Muscle layer of colon (tissue), 2 donors: ENCODE measurements around the gene ADAMTS19.
A peak's percentile ranks its signal among the peaks of the same experiment; 100 is the strongest.
"Not testable (repeated sequence)": the region's sequence is repeated elsewhere in the genome, so short reads cannot be mapped to it uniquely, and the experiment has no call there.

Source experiments
- H3K27ac ChIP-seq: one replicate; pipeline ENCODE4 v1.7.0; 2013; ENCODE audit warnings: low read depth, mild to moderate bottlenecking, low read length, moderate library complexity
- H3K27me3 ChIP-seq, 2 donors: one replicate each; pipeline ENCODE4 v1.7.0; 2013; ENCODE audit warnings: low read length in 2 of 2, mild to moderate bottlenecking in 2 of 2; ENCODE audit not compliant: insufficient read depth in 2 of 2, control insufficient read depth in 1 of 2
- H3K36me3 ChIP-seq: one replicate; pipeline ENCODE4 v1.7.0; 2013; ENCODE audit warnings: mild to moderate bottlenecking, low read length; ENCODE audit not compliant: insufficient read depth
- H3K4me1 ChIP-seq: one replicate; pipeline ENCODE4 v1.7.0; 2013; ENCODE audit warnings: mild to moderate bottlenecking, low read length; ENCODE audit not compliant: insufficient read depth
- H3K4me3 ChIP-seq, 2 donors: one replicate each; pipeline ENCODE4 v1.7.0; 2013; ENCODE audit warnings: low read length in 2 of 2, low read depth in 1 of 2, mild to moderate bottlenecking in 1 of 2, moderate library complexity in 1 of 2
- H3K9ac ChIP-seq: one replicate; pipeline ENCODE4 v1.7.0; 2013; ENCODE audit warnings: low read length
- H3K9me3 ChIP-seq: one replicate; pipeline ENCODE4 v1.7.0; 2013; ENCODE audit warnings: mild to moderate bottlenecking, low read length
- donor health status: abdominal sarcoma.
- donor health status: Adenocarcinoma of cecum.

The ADAMTS19 gene

DNA sequence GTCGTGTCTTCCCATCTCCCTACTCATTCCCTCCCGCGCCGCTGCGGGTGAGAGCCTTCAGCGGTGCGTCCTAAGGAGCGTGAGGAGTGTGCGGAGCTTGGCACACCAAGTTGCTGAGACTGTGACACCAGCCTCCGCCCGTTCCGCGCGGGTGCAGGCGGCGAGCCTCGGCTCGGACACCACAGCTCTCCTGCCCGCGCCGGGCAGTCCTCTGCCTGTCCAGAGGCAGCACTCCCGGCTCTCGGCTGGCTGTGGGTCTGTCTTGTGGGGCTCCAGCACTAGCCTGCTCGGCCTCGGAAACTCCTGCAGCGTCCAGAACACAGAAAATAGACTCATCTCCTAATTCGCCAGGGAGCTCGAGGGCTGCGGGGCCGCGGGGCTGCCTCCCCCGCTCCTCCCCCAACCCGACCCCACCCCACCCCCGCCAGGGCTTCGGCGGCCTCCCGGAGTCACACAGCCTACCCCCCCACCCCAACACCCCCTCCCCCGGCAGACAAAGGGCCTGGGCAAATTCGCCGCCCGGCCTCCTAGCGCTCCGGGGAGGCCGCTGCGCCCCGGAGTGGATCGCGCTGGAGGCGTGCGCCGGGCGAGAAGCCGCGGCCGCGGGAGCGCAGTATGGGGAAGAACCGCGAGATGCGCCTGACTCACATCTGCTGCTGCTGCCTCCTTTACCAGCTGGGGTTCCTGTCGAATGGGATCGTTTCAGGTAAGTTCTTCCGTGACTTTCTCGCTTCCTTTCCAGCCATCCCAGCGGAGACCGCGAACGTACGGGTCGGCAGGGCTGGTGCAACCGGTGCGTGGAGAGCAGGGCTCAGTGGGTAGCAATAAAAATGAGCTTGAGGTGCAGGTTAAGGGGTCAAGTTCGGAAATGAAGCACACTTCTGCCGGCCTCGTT is at the start of gene ADAMTS19:
Gene ADAMTS19, plus strand, starts transcription at position 522 of the 895 bp plus-strand sequence. Its CDS starts 94 bp downstream, at position 616.
- no peaks in the 10 kb centered on the region for H3K36me3 ChIP-seq
- no peak within 1 kb of the TSS for H3K27ac ChIP-seq
- H3K9me3 ChIP-seq, result no peaks in the 10 kb centered on the region
- no peaks in the 10 kb centered on the region for H3K4me1 ChIP-seq
- H3K27me3 ChIP-seq, result peaks cover 8 to 19% of the 10 kb centered on the region in 2 donors
- peak within 1 kb of the TSS; percentile 49 to 67 for H3K4me3 ChIP-seq
- no peak within 1 kb of the TSS for H3K9ac ChIP-seq

DNA sequence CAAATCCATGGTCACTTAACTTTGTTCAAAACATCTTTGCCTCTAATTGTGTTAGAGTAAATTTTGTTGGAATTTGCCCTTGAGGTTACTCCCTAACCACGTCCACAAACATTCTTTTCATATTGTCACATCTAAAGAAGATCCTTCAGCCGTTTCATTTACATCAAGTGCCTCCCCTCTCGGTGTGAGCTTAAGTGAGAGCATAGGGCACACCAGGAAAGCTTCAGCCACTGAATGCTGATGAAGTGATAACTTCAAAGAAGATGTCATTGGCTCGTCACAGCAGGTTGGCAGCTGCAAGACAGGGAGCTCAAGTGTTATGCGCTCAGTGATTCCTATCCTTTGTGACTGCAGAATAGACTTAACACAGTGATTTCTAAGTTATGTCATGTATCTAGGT is 49.6 kb upstream of the ADAMTS19 start:
- Histone ChIP-seq H3K27me3 (no peaks in the 10 kb centered on the region), H3K4me3 (no peak overlapping the region), H3K9me3 (no peaks in the 10 kb centered on the region), H3K9ac (no peak overlapping the region), H3K36me3 (no peaks in the 10 kb centered on the region), H3K27ac (no peak overlapping the region), H3K4me1 (no peaks in the 10 kb centered on the region)

DNA sequence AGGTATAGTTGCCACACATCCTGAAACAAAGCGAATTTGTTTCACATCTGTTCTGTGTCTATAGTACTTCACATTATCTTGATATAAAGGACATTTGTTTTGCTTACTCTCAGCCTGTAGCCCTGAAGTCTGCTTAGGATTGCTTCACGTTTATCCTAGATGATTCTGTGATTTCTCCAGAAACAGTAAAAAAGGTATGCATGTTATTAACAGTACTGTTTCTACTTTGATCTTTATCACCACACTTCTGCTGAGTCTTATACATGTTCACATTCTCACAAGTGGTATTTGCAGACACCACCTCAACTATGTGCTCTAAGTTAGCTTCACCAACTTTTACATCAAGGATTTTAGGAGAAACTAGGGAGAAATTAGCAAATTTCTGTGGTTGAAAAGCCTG is 47.4 kb upstream of the ADAMTS19 start:
- H3K9ac ChIP-seq, result no peak overlapping the region
- no peaks in the 10 kb centered on the region for H3K36me3 ChIP-seq
- H3K4me1 ChIP-seq, result no peaks in the 10 kb centered on the region
- no peak overlapping the region for H3K4me3 ChIP-seq
- H3K27me3 ChIP-seq, result no peaks in the 10 kb centered on the region
- no peaks in the 10 kb centered on the region for H3K9me3 ChIP-seq
- no peak overlapping the region for H3K27ac ChIP-seq

DNA sequence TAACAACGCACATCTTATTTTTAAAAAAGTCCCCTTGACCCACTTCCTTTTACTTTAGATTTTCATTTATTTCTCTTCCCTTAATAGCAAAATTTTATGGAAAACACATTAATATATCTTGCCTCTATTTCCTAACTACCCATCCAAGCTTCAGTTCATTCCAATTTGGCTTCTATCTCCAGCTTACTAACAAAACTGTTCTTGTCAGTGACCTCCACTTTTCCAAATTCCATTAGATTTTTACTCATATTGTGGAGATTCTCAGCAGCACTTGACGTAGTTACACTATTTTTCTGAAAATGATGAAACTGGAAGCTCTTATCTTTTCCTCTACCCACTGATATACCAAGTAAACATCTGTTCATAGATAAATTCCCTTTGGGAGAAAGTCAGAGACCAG is 46.5 kb upstream of the ADAMTS19 start:
- no peak overlapping the region for H3K27ac ChIP-seq
- H3K36me3 ChIP-seq, result no peaks in the 10 kb centered on the region
- H3K27me3 ChIP-seq, result no peaks in the 10 kb centered on the region
- no peak overlapping the region for H3K9ac ChIP-seq
- H3K9me3 ChIP-seq, result no peaks in the 10 kb centered on the region
- no peak overlapping the region for H3K4me3 ChIP-seq
- H3K4me1 ChIP-seq, result no peaks in the 10 kb centered on the region

DNA sequence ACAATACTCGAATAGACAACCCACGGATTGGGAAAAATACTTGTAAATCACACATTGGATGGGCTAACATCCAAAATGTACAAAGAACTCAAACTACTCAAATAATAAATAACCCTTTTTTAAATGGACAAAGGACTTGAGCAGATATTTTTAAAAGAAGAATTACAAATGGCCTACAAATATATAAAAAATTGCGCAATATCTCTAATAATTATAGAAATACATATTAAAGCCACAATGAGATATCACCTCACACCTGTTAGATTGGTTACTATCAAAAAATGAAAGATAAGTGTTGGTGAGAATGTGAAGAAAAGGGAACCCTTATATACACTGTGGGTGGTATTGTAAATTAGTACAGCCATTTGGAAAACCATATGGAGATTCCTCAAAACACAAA is 40.8 kb upstream of the ADAMTS19 start:
- Histone ChIP-seq H3K27ac (no peak overlapping the region), H3K27me3 (no peaks in the 10 kb centered on the region), H3K4me3 (no peak overlapping the region), H3K9ac (no peak overlapping the region), H3K4me1 (no peaks in the 10 kb centered on the region), H3K36me3 (no peaks in the 10 kb centered on the region), H3K9me3 (no peaks in the 10 kb centered on the region)

DNA sequence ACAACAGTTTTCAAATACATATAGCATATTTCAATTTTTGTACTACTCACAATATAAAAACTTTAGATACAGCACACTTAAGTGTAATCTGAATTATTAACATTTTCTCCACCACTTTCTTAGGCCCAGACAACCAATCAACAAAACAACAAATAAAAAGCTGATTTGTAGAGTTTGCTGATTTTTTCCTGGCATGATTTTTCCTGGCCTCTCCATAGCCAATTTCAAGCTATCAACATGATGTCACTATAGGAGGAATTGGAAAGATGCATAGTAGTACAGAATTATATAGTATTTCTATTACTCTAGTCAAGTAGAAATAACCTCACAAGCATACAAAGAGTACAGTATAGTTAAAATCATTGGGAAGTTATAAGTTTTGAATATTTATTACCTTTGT is 35.1 kb upstream of the ADAMTS19 start:
- Histone ChIP-seq H3K4me1 (no peaks in the 10 kb centered on the region), H3K36me3 (no peaks in the 10 kb centered on the region), H3K27ac (no peak overlapping the region), H3K9ac (no peak overlapping the region), H3K27me3 (no peaks in the 10 kb centered on the region), H3K9me3 (no peaks in the 10 kb centered on the region), H3K4me3 (no peak overlapping the region)

GRCh38 chr5:129426071-129426470 is 34.0 kb upstream of the ADAMTS19 start:
- H3K9me3 ChIP-seq, result no peaks in the 10 kb centered on the region
- H3K4me1 ChIP-seq, result no peaks in the 10 kb centered on the region
- H3K4me3 ChIP-seq, result no peak overlapping the region
- H3K27ac ChIP-seq, result no peak overlapping the region
- H3K36me3 ChIP-seq, result no peaks in the 10 kb centered on the region
- no peak overlapping the region for H3K9ac ChIP-seq
- no peaks in the 10 kb centered on the region for H3K27me3 ChIP-seq

- not testable (repeated sequence) for H3K36me3 ChIP-seq, H3K4me1 ChIP-seq, H3K27me3 ChIP-seq, H3K9me3 ChIP-seq, H3K27ac ChIP-seq, H3K9ac ChIP-seq, H3K4me3 ChIP-seq
These were observed 31.5 kb upstream of the ADAMTS19 start for GRCh38 chr5:129428636-129429035.

DNA sequence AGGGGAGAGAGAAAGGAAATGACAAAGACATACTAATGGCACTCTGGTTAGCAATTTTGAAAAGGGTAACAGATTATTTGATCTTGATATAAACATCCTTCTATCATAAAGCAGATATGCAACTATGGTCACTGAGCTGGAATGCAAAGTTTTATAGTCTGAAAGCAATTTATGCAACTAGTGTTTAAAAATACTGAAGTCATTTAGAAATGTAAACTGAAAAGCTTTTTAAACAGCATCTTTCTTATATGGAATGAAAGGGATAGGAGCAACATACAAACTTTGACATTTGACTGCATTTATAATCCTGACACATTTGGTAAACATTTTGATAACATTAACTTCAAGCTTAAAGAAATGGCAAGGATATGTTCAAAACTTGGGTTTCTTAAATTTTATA is 28.7 kb upstream of the ADAMTS19 start:
- Histone ChIP-seq H3K4me1 (no peaks in the 10 kb centered on the region), H3K9me3 (no peaks in the 10 kb centered on the region), H3K9ac (no peak overlapping the region), H3K36me3 (no peaks in the 10 kb centered on the region), H3K27me3 (no peaks in the 10 kb centered on the region), H3K4me3 (no peak overlapping the region), H3K27ac (no peak overlapping the region)

DNA sequence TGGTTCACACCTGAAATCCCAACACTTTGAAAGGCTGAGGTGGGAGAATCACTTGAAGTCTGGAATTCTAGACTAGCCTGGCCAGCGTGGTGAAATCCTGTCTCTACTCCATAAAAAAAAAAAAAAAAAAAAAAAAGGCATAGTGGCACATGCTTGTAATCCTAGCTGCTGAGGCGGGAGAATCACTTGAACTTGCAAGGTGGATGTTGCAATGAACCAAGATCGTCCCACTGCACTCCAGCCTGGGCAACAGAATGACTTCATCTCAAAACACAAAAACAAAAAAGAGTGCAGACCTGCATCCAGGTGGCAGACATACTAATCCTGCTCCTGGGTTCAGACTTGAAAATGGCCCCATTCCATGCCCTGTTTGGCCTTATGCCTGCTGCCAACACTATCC is 21.8 kb upstream of the ADAMTS19 start:
- Histone ChIP-seq H3K27me3 (no peaks in the 10 kb centered on the region), H3K27ac (no peak overlapping the region), H3K9me3 (no peaks in the 10 kb centered on the region), H3K4me3 (no peak overlapping the region), H3K4me1 (no peaks in the 10 kb centered on the region), H3K36me3 (no peaks in the 10 kb centered on the region), H3K9ac (no peak overlapping the region)

DNA sequence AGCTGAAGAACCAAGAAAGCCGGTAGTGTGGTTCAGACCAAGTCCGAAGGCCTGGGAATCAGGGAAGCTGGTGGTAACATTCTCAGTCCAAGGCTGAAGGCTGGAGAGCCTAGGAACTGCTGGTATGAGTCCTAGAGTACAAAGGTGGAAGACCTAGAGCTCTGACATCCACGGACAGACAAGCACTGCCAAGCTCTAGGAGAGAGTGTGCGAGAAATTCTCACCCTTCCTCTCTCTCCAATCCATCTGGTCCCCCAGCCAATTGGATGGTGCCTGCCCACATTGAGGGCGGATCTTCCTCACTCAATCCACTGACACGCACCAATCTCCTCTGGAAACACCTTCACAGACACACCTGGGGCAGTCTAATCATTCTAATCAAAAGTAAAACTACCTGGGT is 19.7 kb upstream of the ADAMTS19 start:
- Histone ChIP-seq H3K27ac (no peak overlapping the region), H3K9ac (no peak overlapping the region), H3K4me1 (no peaks in the 10 kb centered on the region)

GRCh38 chr5:129441096-129441495 is 19.0 kb upstream of the ADAMTS19 start:
- H3K4me1 ChIP-seq, result no peaks in the 10 kb centered on the region
- H3K9me3 ChIP-seq, result no peaks in the 10 kb centered on the region
- no peaks in the 10 kb centered on the region for H3K27me3 ChIP-seq
- no peak overlapping the region for H3K4me3 ChIP-seq
- H3K9ac ChIP-seq, result no peak overlapping the region
- no peaks in the 10 kb centered on the region for H3K36me3 ChIP-seq
- H3K27ac ChIP-seq, result no peak overlapping the region

More for the DNA sequence above, 19.7 kb upstream of the ADAMTS19 start:
- Histone ChIP-seq H3K4me3 (no peak overlapping the region), H3K27me3 (no peaks in the 10 kb centered on the region), H3K9me3 (no peaks in the 10 kb centered on the region), H3K36me3 (no peaks in the 10 kb centered on the region)
